Activated T-cell treated with anti-CD3 and anti-CD28 coated beads for 24 hours (primary cell): Measurements from ENCODE around the gene TEAD2.
"Not testable (repeated sequence)": the region's sequence is repeated elsewhere in the genome, so short reads cannot be mapped to it uniquely, and the experiment has no call there.

ENCODE experiments used
- DNase-seq: peaks from one replicate; pipeline ENCODE4 v3.0.0-alpha.2; 2020; ENCODE audit warnings: low read depth

Gene TEAD2

DNA sequence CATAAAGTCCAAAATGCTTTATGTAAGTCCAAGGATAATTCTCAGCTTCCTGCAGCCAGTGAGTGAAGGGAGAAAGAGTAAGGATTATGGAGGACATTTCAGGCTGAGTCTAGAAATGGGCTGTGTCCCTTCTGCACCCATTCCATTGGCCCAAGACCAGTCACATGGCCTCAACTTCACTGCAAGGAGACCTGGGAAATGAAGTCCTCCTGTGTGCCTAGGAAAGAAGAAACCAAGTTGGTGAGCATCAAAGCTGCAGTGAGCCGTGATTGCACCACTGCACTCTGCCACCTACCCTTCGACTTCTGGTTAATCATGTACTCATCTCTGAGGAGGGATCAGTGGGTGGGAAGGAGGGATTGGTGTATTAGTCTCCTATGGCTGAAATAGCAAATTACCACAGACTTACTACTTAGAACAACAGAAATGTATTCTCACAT, 30.6 kb downstream of the TEAD2 start:
- DNase-seq: peak; percentile 63

DNA sequence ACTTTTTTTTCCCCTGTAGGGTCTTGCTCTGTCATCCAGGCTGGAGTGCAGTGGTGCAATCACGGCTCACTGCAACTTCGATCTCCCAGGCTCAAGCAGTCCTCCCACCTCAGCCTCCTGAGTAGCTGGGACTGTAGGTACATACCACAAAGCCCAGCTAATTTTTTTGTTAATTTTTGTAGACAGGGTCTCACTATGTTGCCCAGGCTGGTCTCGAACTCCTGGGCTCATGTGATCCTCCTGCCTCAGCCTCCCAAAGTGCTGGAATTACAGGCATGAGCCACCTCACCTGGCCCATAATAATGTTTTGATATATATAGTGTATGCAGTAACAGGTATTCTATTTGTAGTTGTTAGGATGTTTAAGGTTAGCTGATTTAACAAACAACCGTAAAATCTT, 31.0 kb downstream of the TEAD2 start:
- not testable (repeated sequence) for DNase-seq

DNA sequence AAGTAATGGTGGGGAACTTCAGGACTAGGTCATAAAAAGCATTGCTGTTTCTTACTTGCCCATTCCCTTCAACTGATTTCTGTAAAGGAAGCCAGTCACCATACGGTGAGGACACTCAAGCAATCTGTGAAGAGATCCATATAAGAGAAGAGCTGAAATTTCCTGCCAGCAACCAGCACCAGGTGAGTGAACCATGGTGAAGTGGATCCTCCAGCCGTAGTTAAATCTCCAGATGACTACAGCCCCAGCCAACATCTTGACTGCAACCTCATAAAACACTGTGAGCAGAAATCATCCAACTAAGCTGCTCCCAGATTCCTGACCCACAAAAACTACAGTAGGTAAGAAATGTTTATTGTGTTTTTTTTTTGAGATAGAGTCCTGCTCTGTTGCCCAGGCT, 33.5 kb downstream of the TEAD2 start:
- no peak for DNase-seq

DNA sequence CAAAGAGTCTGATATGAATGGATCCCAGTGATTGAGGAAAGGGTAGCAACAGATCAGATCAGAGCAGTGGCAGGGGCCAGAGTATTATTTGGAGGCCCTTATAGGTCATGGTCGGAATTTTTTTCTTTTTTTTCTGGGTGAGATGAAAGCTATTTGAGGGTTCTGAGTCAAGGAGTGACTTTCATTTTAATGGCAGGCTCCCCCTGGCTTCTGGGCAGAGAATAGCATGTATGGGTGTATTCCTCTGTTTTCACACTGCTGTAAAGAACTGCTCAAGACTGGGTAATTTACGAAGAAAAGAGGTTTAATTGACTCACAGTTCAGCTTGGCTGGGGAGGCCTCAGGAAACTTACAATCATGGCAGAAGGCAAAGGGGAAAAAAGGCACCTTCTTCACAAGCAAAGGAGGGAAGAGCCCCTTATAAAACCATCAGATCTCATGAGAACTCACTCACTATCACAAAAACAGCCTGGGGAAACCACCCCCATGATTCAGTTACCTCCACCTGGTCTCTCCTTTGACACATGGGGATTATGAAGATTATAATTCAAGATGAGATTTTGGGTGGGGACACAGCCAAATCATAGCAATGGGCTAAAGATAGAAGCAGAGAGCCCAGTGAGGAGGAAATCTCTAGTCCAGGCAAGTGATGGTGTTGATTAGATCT, 34.2 kb downstream of the TEAD2 start:
- peak; percentile 27 for DNase-seq

DNA sequence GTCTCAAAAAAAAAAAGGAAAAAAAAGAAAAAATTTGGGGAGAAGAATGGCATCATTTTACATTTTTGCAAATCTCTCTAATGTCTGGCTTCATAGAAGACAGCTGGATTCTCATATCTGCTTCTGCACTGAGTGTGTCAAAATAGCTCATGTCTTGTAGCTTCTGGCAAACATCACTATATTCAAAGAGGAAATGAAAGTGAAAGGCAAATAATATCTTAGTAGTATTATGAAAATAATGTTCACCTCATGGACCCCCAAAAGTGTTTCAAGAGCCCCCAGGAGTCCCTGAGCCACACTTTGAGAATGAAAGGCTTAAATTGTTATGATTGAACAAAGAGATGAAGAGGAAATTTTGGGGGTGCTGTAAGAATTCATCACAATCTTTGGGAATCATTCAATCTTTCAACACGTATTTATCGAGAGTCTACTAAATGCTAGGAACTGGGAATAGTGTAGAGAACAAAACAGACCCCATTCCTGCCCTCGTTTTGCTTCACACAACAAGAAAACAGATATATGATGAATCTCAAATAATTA, 36.0 kb downstream of the TEAD2 start:
- no peak for DNase-seq

DNA sequence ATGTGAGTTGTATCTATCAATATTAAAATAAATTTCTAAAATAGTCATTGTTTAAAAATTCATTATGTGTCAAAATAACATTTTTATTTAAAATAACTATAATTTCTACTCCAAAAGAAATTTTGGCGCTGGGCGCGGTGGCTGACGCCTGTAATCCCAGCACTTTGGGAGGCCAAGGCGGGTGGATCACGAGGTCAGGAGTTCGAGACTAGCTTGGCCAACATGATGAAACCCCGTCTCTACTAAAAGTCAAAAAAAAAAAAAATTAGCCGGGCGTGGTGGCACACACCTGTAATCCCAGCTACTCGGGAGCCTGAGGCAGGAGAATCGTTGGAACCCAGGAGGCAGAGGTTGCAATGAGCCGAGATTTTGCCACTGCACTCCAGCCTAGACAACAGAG, 36.5 kb downstream of the TEAD2 start:
- DNase-seq: not testable (repeated sequence)

DNA sequence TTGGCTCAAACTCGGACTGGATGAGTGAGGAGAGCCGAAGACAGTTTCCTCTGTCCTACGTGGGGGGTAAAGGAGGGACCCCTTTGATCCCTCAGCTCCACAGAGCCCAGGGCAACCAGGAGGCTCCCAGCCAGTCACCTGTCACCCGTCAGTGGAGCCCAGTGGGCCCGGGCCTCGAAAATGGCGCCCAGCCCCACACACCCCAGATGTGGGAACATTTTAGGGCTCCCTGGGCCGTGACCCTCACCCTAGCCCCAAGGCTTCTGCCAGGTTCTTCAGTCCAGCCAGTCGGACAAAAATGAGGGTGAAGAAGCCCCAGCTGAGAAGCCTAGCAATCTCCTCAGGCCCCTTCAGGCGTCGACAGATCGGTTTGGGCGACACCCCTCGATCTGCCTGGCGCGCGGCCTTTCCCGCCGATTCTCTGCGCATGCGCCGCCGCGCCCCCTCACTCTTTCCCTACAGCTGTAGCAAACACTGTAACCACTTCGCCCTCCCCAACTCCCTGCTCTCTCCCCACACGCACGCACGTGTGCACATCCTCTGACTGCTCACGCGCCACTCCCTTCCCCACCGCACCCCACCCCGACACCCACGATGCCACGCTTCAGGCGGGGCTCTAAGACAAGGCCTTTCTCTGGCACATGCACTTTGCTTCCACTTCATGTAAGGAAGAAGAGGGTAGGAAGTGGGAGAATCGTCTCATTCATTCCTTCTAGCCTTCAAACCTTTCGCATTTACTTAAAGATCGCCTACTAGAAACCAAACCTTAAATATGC, 37.2 kb downstream of the TEAD2 start, which contains the start of gene SLC6A16:
Gene SLC6A16 (minus strand): TSS at position 391 of the 776 bp plus-strand sequence. CDS start 13,844 bp downstream, outside the sequence.
- DNase-seq: no peak

DNA sequence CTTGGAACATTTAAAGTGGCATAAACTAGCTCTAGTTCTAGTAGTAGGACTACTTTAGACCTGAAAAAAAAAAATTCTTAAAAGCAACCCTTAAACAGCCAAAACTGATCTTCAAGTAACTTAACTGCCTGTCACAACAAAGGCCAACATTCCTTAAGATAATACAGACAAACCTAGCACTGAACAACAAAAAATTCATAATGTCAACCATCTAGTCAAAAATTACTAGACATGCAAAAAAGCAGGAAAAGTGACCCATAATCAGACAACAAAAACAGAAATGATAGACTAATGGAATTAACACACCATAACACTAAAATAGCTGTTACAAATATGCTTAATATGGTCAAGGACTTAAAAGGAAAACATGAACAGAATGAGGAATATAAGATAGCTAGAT, 43.9 kb downstream of the TEAD2 start:
- DNase-seq: no peak

DNA sequence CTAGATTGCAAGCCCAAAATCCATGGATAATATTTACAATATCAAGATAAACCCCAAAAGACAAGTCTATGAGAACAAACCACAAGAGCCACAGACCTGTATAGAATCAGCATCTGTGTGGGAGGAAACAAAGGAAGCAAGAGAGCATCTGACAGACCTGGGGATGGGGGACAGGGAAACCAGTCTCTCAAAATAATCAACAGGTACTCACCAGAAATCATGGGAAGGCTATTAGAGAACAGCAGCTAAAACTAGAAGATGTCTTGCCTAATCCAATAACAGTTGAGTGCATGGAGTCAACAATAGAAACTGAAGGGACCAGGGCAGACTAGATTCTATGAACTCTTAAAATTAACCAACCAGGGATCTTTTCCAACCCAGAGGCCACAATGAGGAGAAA, 45.9 kb downstream of the TEAD2 start:
- no peak for DNase-seq

DNA sequence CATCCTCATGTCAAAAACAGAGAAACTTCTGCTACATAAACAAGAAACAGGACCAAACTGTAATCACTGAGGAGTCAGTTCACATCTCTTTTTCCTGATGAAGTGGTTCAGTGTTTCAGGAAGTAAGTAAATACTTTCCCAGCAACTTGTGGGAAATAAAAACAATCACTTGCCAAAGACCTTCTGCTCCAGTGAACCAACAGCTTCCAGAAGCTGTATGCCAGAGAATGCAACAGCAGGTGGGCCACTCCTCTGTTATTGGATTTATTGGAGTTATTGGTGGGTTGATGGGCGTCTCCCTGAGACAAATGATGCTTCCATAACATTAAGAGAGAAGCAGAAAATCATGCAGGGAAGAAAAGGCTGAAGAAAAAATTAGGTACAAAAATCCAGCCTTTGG, 47.1 kb downstream of the TEAD2 start:
- no peak for DNase-seq

DNA sequence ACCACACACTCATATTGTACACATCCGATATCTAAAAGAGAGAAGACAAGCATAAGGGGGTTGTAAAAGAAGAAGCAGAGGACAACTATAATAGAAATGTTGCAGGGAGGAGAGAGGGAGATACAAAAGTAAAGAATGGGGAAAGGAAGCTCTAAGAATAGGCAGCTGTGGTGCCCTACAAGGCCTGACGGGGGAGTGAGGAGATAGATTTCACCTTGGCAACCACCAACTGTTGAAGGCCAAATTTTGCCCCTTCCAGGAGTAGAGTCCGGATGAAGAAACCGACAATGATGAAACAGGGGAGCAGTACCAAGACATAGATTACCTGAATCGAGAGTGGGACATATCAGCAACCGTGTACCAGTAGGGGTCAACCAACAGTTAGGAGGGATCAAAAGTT, 53.1 kb downstream of the TEAD2 start:
- no peak for DNase-seq

DNA sequence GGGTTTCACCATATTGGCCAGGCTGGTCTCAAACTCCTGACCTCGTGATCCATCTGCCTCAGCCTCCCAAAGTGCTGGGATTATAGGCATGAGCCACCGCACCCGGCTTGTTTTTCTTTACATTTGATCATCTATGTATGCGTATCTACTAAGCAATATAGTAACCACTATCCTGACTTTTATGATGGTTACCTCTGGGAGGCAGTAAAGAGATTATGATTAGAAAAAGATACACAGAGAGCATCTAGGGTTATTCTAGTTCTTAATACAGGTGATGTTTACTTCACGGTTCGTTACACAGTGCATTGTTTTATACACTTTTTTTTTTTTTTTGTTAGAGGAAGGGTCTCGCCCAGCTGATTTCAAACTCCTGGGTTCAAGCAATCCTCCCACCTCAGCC, 55.5 kb downstream of the TEAD2 start:
- not testable (repeated sequence) for DNase-seq

DNA sequence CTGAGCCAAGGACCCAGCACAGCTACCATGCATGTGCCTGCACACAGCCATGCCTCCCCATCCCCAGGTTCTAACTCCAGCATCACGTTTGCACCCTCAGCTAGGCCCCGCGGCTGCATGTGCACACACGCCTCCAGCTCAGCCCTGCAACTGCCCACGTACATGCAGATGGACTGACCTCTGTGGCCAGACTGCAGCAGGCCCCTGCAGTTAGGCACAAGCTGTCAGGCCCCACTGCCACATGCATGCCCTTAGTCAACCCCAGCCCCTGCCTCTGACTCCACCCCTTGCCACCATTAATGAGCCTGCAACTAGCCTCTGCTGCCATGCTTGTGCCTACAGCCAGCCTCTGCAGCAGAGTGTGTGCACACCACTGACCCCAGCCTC, 60.4 kb downstream of the TEAD2 start:
- no peak for DNase-seq

DNA sequence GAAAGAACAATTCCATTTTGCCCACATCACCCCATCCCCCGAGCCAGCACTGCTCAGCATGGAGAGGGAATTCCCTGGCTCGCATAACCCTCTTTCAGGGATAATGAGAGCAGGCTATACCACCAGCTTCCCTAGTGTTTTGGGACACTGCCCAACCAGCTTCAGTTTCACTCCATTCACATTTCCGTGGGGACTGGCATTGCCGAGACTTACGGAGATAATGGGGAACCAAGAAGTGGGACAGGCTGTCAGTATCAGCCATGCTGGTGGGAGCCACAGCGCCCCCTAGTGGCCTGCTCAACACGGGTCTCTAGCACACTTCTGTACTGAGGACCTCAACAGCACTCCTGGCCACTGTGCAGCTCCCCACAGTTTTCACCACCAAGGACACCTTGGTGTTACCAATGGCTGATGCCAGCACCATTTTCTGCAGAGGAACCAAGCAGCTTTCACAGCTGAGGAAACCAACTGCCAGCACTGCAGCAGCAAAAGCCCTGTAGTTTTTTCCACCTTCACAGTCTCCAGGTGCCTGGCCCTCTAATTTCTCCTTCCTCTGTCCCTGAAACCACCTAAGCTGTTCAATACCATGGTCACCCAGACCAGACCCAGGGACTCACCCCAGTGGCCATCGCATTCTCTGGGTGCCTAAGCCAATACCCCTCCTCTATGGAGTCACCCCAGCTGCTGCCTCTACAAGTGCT, 60.9 kb downstream of the TEAD2 start:
- peak; percentile 75 for DNase-seq

DNA sequence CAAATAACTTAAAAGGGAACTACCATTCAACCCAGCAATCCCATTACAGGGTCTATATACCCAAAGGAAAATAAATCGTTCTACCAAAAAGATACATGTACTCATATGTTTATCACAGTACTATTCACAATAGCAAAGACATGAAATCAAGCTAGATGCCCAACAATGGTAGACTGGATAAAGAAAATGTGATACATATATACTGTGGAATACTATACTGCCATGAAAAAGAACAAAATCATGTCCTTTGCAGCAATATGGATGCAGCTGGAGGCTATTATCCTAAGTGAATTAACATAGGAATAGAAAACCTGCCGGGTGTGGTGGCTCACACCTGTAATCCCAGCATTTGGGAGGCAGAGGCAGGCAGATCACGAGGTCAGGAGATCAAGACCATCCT, 63.6 kb downstream of the TEAD2 start:
- not testable (repeated sequence) for DNase-seq

DNA sequence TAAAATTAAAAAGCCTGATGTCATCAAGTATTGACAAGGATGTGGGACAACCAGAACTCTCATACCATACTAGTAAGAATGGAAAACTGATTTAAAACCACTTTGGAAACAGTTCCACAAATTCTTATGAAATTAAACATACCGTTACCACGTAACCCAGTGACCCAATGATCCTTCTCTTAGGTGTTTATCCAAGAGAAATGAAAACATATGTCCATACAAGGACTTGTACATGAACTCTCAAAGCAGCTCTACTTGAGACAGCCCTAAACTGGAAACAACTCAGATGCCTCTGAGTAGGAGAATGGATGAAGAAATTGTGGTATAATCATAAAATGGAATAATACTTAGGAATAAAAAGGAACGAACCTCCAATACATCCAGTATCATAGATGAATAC, 64.8 kb downstream of the TEAD2 start:
- DNase-seq: no peak

DNA sequence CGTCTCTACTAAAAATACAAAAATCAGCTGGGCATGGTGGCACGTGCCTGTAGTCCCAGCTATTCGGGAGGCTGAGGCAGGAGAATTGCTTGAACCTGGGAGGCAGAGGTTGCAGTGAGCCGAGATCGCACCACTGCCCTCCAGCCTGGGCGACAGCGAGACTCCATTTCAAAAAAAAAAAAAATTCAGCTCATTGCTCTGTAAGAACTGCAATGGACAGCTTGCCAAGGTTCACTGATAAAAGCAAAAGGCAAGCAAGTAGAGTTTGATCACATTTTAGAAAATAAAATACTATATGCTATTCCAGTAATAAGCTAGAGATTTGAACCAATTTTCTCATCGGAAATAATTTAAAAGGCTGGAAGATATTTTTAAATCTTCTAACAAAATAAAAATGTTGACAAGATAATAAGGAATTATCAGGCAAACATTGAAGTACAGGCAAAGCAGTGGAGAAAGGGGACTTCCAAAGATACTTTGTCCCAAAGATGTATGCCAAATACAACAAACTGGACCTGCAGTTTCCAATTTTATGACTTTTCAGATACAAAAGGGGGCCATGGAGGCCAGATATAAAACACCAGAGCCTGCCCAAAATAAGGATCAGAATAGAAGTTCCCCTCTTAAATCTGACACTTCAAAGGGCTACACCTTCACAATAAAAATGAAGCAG, 66.9 kb downstream of the TEAD2 start:
- DNase-seq: no peak

DNA sequence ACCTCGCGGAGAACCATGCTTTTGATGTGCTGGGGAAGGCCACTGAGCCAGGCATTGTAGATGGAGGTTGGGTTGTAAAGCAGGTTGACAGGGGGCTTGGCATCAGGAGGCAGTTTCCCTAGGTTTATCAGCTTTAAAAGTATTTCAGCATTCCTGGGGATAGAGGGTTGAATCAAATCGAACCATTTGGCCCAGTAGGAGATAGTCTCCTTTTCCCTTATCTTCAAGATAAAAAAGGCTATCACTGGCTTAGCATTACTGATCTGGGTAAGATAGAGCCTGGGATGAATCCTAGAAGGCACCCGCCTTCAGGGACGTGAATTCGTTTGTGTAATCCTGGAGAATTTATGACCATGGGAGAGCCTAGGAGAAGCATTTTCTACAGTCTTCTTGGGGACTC, 67.8 kb downstream of the TEAD2 start:
- DNase-seq: no peak
